HG03457 (cell line): ENCODE results near the gene CCDC126.
"Not testable (repeated sequence)": the region's sequence is repeated elsewhere in the genome, so short reads cannot be mapped to it uniquely, and the experiment has no call there.

ENCODE experiments used
- ATAC-seq: cut with Tn5 transposase; IDR thresholded peaks from one replicate; pipeline ENCODE4 v1.9.1; 2021; ENCODE audit warnings: moderate number of reproducible peaks; ENCODE audit not compliant: unreplicated experiment

The CCDC126 gene, protein sequence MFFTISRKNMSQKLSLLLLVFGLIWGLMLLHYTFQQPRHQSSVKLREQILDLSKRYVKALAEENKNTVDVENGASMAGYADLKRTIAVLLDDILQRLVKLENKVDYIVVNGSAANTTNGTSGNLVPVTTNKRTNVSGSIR

DNA sequence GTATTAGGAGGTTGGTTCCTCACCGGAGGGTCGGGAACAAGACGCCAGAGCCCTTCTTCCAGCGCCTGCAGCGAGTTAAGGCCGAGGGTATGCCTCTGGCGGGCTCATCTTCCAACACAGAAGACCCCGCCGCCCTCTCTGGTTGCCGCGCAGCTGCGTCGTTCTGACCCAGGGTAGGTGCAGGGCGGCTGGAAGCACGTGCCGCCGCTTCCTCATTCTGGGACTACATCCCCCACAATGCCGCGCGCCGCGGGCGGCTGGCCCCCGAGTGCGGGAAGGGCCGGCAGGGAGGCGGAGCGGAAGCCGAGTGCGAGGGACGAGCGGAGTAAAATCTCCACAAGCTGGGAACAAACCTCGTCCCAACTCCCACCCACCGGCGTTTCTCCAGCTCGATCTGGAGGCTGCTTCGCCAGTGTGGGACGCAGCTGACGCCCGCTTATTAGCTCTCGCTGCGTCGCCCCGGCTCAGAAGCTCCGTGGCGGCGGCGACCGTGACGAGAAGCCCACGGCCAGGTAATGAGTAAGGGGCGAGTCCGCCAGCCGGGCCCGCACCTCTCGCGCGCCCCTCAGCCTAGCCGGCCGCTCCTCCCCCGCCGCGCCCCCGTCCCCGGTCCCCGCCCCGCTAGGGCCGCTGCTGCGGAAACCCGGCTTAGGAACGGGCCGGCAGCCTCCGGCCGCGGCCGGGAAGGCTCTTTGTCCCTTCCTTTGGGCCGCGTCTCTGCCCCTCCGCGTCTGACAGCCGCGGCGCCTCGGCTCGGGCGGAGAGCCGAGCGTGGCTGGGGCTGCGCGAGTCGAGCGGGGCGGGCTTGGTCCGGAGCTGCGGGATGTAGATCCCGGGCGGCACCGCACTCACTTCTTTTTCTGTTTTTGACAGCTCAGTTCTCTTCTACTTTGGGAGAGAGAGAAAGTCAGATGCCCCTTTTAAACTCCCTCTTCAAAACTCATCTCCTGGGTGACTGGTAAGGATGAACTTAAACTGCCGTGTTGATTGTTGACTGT is at the start of gene CCDC126:
CCDC126 (plus strand) TSS at position 289 of the 998 bp plus-strand sequence. CDS start 13,934 bp downstream, outside the sequence.
- peak; percentile 83 for ATAC-seq

DNA sequence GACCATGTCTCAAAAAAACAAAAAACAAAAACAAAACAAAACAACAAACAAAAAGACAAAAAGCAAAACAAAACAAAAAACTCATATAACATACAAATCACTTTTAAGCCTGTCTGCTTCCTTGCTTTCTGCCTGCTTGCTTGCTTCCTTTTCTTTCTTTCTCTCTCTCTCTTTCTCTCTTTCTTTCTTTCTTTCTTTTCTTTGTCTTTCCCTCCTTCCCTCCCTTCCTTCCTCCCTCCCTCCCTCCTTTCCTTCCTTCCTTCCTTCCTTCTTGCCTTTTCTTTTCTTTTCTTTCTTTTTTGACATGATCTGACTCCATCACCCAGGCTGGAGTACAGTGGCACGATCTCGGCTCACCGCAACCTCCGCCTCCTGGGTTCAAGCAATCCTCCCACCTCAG is 49.5 kb upstream of the CCDC126 start:
- ATAC-seq = no peak

GRCh38 chr7:23558303-23558702 is 38.9 kb upstream of the CCDC126 start:
- no peak for ATAC-seq

DNA sequence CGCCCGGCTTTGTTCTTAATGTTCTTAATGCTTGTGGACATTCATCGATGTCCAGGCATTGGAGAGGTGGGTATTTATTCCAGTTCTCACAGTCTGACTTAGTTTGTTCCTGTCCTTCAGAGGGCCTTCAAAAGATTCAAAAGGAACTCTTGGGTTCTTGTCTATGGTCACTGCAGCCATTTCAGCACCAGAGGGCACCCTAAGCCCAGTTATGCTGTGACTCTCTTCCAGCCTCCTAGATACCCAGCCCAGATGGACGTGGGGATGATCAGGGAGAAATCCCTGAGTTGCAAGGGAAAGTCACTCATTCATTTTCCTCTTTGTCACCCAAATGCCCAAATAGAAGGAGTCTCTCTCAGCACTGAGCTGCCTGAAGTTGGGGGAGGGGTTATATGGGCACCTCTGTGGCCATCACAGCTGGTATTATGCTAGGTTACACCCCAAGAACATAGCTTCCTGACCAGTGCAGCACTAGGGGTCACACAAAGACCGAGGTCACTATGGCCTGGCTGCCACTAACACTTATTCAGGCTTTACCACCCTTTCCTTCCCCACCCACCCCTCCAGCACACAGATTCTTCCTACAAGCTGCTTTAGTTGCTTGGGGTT is 26.5 kb upstream of the CCDC126 start:
- ATAC-seq = no peak

DNA sequence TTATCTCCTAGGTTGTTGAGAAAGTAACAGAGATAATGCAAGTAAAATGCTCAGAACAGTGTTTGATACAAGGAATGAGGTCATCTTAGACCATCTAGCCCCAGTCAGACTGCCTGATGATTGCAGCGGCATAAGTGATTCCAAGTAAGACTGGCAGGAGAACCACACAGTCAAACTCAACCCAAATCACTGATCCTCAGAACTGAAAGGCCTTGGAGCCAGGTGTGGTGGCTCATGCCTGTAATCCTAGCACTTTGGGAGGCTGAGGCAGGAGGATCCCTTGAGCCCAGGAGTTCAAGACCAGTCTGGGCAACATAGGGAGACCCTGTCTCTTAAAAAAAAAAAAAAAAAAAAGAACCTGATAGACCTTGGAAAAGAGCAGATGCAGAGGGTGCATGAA is 15.2 kb upstream of the CCDC126 start:
- not testable (repeated sequence) for ATAC-seq

GRCh38 chr7:23585304-23585703 is 11.9 kb upstream of the CCDC126 start:
- ATAC-seq = not testable (repeated sequence)

GRCh38 chr7:23586159-23586558 is 11.0 kb upstream of the CCDC126 start:
- ATAC-seq = no peak

GRCh38 chr7:23590529-23590928 is 6.7 kb upstream of the CCDC126 start:
- no peak for ATAC-seq

- ATAC-seq = no peak
Observed at GRCh38 chr7:23593706-23594105, 3.5 kb upstream of the CCDC126 start.

- ATAC-seq = peak; percentile 56
Observed at GRCh38 chr7:23594879-23595604, 2.1 kb upstream of the CCDC126 start.

DNA sequence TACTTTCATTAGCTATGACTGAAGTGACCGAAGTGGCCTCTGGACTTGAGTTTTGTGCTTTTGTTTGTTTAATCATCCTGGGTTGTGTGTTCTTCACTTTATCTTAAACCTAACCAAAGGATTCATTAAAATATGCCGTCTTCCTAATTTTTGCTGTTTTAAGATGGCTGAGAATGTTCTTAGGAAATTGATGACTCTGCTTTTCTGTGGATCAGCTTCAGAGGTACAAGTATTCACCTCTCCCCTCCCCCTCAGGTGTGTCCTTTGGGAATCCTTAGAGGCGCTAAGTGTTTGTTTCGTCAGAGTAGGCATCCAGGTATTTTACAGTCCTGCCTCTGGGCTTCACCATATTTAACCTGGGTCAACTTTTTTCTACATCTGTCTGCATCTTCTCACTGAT is 1.1 kb downstream of the CCDC126 start:
- ATAC-seq = no peak

GRCh38 chr7:23600236-23600635 is 3.1 kb downstream of the CCDC126 start:
- ATAC-seq = no peak

- ATAC-seq = no peak
Observed at GRCh38 chr7:23603632-23604295, 6.6 kb downstream of the CCDC126 start.

- ATAC-seq = no peak
Observed at GRCh38 chr7:23604296-23604640, 7.1 kb downstream of the CCDC126 start.

DNA sequence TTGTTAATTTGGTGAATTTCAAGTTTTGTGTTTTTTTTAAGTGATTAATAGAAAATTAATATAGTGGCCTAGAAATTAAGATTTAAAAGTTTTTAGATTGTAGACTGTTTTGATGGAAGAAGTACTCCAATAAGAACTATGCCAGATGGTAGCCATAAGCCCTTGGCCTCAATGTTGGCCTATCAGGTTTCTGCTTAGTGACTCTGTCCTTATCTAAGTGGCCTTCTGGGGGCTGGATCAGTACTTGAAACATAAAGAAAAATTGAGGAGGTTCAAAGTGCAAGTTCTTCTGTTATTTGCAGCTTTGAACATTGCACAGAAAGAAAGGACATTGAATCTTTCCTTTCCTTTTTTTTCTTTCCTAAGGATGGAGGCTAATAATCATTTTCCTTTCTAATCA is 9.9 kb downstream of the CCDC126 start:
- ATAC-seq = no peak

GRCh38 chr7:23607866-23608265 is 10.7 kb downstream of the CCDC126 start:
- ATAC-seq = no peak

DNA sequence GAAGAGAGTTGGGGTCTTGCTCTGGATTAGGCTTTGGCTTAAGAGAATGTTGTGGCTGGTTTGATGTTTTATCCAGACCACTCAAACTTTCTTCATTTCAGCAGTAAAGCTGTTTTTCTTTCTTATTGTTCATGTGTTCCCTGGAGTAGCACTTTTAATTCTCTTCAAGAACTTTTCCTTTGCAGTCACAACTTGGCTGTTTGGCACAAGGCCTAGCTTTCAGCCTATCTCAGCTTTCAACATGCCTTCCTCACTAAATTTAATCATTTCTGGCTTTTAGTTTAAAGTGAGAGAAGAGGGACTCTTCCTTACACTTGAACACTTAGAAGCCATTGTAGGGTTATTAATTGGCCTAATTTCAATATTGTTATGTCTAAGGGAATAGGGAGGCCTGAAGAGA is 18.1 kb downstream of the CCDC126 start:
- no peak for ATAC-seq

- no peak for ATAC-seq
Observed at GRCh38 chr7:23616593-23616992, 19.4 kb downstream of the CCDC126 start.

DNA sequence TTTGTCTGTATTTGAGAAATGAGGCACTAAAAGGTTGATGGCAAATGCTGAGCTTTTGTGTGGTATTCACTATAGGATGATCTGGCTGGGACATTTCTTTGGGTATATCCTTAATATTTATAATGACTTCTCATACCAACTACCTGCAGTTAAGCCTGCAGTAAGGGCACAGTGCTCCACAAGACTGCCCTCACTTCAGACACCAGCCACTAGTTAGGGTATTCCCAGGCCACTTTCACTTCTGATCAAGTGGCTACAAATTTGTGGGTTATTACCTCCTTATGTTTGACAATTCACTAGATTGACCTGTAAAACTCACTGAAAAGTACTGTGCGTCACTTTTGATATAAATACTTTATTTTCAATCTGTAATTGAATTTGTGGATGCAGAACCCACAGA is 20.3 kb downstream of the CCDC126 start:
- no peak for ATAC-seq

DNA sequence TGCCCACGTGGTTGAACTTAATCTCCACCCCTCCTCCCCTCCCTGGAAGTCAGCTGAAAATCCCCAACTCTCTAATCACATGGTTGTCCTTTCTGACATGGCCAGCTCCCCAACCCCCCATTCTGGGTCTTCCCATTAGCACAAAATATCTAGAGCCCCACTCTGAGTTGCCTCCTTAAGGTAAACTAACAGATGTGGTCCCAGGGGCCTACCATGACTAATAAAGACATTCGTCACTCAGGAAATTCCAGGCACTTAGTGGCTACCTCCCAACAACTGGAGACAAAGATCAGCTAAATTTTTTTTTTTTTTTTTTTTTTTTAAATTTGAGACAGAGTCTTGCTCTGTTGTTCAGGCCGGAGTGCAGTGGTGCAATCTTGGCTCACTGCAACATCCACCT is 21.1 kb downstream of the CCDC126 start:
- ATAC-seq = no peak

GRCh38 chr7:23619141-23619540 is 22.0 kb downstream of the CCDC126 start:
- no peak for ATAC-seq
